Measurements from ENCODE around the gene TCL1B. TPM values are rescaled to one million over a fixed set of nuclear protein-coding genes. Genes with fewer than 3 reads are reported as not detected.
"Not testable (repeated sequence)": the region's sequence is repeated elsewhere in the genome, so short reads cannot be mapped to it uniquely, and the experiment has no call there.

Gene TCL1B
- total RNA-seq, 1 donor from 2014 or later = not detected

GRCh38 chr14:95664066-95664465 is 22.2 kb upstream of the TCL1B start:
- DNase-seq (ENCODE audit: low read depth) (no peak), FAIRE-seq (no peak)
- H3K4me3 ChIP-seq (ENCODE audit: low read depth, low read length) = no peak overlapping the region
- no peak for TF ChIP-seq CTCF (IDR thresholded peaks at IDR 0.05; ENCODE audit: insufficient read depth, low read length, severe bottlenecking)
- H3K27me3 ChIP-seq (ENCODE audit: control insufficient read depth, insufficient read depth, low read length) = no peaks in the 10 kb centered on the region
- H3K36me3 ChIP-seq (ENCODE audit: control insufficient read depth, insufficient read depth, low read length) = no peaks in the 10 kb centered on the region

GRCh38 chr14:95664546-95664945 is 21.7 kb upstream of the TCL1B start:
- FAIRE-seq (no peak), DNase-seq (ENCODE audit: low read depth) (no peak)
- Histone ChIP-seq H3K36me3 (ENCODE audit: control insufficient read depth, insufficient read depth, low read length) (no peaks in the 10 kb centered on the region), H3K27me3 (ENCODE audit: control insufficient read depth, insufficient read depth, low read length) (no peaks in the 10 kb centered on the region), H3K4me3 (ENCODE audit: low read depth, low read length) (no peak overlapping the region)
- TF ChIP-seq CTCF (IDR thresholded peaks at IDR 0.05; ENCODE audit: insufficient read depth, low read length, severe bottlenecking) = no peak

- H3K27me3 ChIP-seq (ENCODE audit: control insufficient read depth, insufficient read depth, low read length); FAIRE-seq; H3K4me3 ChIP-seq (ENCODE audit: low read depth, low read length); DNase-seq (ENCODE audit: low read depth); H3K36me3 ChIP-seq (ENCODE audit: control insufficient read depth, insufficient read depth, low read length): not testable (repeated sequence)
Measured at GRCh38 chr14:95665530-95665929, 20.7 kb upstream of the TCL1B start.

- FAIRE-seq (no peak), DNase-seq (ENCODE audit: low read depth) (no peak)
- H3K36me3 ChIP-seq (ENCODE audit: control insufficient read depth, insufficient read depth, low read length) = no peaks in the 10 kb centered on the region
- H3K4me3 ChIP-seq (ENCODE audit: low read depth, low read length) = no peak overlapping the region
- TF ChIP-seq CTCF (IDR thresholded peaks at IDR 0.05; ENCODE audit: insufficient read depth, low read length, severe bottlenecking) = no peak
- no peaks in the 10 kb centered on the region for H3K27me3 ChIP-seq (ENCODE audit: control insufficient read depth, insufficient read depth, low read length)
Measured at GRCh38 chr14:95666450-95666849, 19.8 kb upstream of the TCL1B start.

- no peak for DNase-seq (ENCODE audit: low read depth)
- no peak for FAIRE-seq
- Histone ChIP-seq H3K4me3 (ENCODE audit: low read depth, low read length) (no peak overlapping the region), H3K36me3 (ENCODE audit: control insufficient read depth, insufficient read depth, low read length) (no peaks in the 10 kb centered on the region), H3K27me3 (ENCODE audit: control insufficient read depth, insufficient read depth, low read length) (no peaks in the 10 kb centered on the region)
- TF ChIP-seq CTCF (IDR thresholded peaks at IDR 0.05; ENCODE audit: insufficient read depth, low read length, severe bottlenecking) = no peak
Measured at GRCh38 chr14:95667249-95667693, 19.0 kb upstream of the TCL1B start.

- Histone ChIP-seq H3K4me3 (ENCODE audit: low read depth, low read length) (no peak overlapping the region), H3K36me3 (ENCODE audit: control insufficient read depth, insufficient read depth, low read length) (no peaks in the 10 kb centered on the region), H3K27me3 (ENCODE audit: control insufficient read depth, insufficient read depth, low read length) (no peaks in the 10 kb centered on the region)
- TF ChIP-seq CTCF (IDR thresholded peaks at IDR 0.05; ENCODE audit: insufficient read depth, low read length, severe bottlenecking) = no peak
- DNase-seq (ENCODE audit: low read depth) (no peak), FAIRE-seq (no peak)
Measured at GRCh38 chr14:95668235-95668772, 17.9 kb upstream of the TCL1B start.

Data from bronchial epithelial cell (primary cell).